Naive B cell (primary cell): ENCODE measurements around the gene MCCC1. TPM values are rescaled to one million over a fixed set of nuclear protein-coding genes. Genes with fewer than 3 reads are reported as not detected.

Experiments
- ATAC-seq, 2 donors: fragments of 150-1000 bp; cut with Tn5 transposase; 2 replicates each; pipeline ENCODE4 v1.10.0; 2021; ENCODE audit warnings: low read depth in 2 of 2, mild to moderate bottlenecking in 2 of 2, moderate library complexity in 2 of 2
- DNase-seq: peaks from one replicate; pipeline ENCODE4 v3.0.0; 2022
- H3K27ac Mint-ChIP-seq, 6 donors: one replicate each; pipeline ENCODE4 v1.8.0; 2020 to 2022; ENCODE audit warnings: mild to moderate bottlenecking in 6 of 6, mixed read lengths in 6 of 6, moderate library complexity in 5 of 6, inconsistent platforms in 2 of 6
- H3K27me3 Mint-ChIP-seq, 3 donors: one replicate each; pipeline ENCODE4 v1.8.0; 2021 to 2022; ENCODE audit warnings: mixed read lengths in 3 of 3, mild to moderate bottlenecking in 1 of 3
- H3K36me3 Mint-ChIP-seq, 2 donors: one replicate each; pipeline ENCODE4 v1.8.0; 2020 to 2022; ENCODE audit warnings: mixed read lengths in 2 of 2, inconsistent platforms in 1 of 2, mild to moderate bottlenecking in 1 of 2
- H3K4me1 Mint-ChIP-seq, 3 donors: one replicate each; pipeline ENCODE4 v1.8.0; 2020 to 2022; ENCODE audit warnings: mixed read lengths in 3 of 3, inconsistent platforms in 1 of 3, mild to moderate bottlenecking in 1 of 3, moderate library complexity in 1 of 3
- H3K4me3 Mint-ChIP-seq, 8 donors: one replicate each; pipeline ENCODE4 v1.8.0; 2020 to 2022; ENCODE audit warnings: mild to moderate bottlenecking in 8 of 8, mixed read lengths in 8 of 8, moderate library complexity in 8 of 8, inconsistent platforms in 2 of 8
- H3K9me3 Mint-ChIP-seq, 7 donors: one replicate each; pipeline ENCODE4 v1.8.0; 2020 to 2022; ENCODE audit warnings: mixed read lengths in 7 of 7, mild to moderate bottlenecking in 5 of 7, inconsistent platforms in 2 of 7, moderate library complexity in 1 of 7
- polyA plus RNA-seq, 6 donors: library from polyadenylated mRNA; unstranded; fragments of 300-500 nt; fragmentation: Illumina TruSeq; gene quantifications; one replicate each; pipeline ENCODE4 v1.2.3, GENCODE V29; 2021; ENCODE audit warnings: low read depth in 6 of 6

Gene MCCC1
- polyA plus RNA-seq, 6 donors from 2014 or later: 26.9 to 37.7 (median 34.2) TPM

- DNase-seq (no peak), ATAC-seq (no peak)
- peak overlapping the region in 1 of 8 donors; percentile 32 for H3K4me3 Mint-ChIP-seq
- peak overlapping the region in 1 of 6 donors; percentile 71 for H3K27ac Mint-ChIP-seq
- H3K4me1 Mint-ChIP-seq: peaks cover 24 to 31% (median 27%) of the 10 kb centered on the region in 3 donors
- no peaks in the 10 kb centered on the region for H3K36me3 Mint-ChIP-seq
- no peaks in the 10 kb centered on the region for H3K9me3 Mint-ChIP-seq
- no peaks in the 10 kb centered on the region for H3K27me3 Mint-ChIP-seq
Measured at GRCh38 chr3:182965861-182966366, 133.4 kb downstream of the MCCC1 start.

Other genes starting within 250 kb of the MCCC1 start
- gene DCUN1D1, start 119.0 kb downstream of the MCCC1 start, polyA plus RNA-seq: 10 to 100 TPM; 19.0 to 29.6 (median 24.6) TPM
- gene LAMP3, start 63.2 kb upstream of the MCCC1 start, polyA plus RNA-seq: 1 to 10 TPM in 1 of 6 donors, under 1 TPM in 4, not detected in 1; 0.17 to 1.8 (median 0.80) TPM
- gene B3GNT5, start 153.8 kb upstream of the MCCC1 start, polyA plus RNA-seq: under 1 TPM in 2 of 6 donors, not detected in 4; 0.17 to 0.41 TPM